Measurements from ENCODE around the gene FGD5.
"Not testable (repeated sequence)": the region's sequence is repeated elsewhere in the genome, so short reads cannot be mapped to it uniquely, and the experiment has no call there.

FGD5 gene

DNA sequence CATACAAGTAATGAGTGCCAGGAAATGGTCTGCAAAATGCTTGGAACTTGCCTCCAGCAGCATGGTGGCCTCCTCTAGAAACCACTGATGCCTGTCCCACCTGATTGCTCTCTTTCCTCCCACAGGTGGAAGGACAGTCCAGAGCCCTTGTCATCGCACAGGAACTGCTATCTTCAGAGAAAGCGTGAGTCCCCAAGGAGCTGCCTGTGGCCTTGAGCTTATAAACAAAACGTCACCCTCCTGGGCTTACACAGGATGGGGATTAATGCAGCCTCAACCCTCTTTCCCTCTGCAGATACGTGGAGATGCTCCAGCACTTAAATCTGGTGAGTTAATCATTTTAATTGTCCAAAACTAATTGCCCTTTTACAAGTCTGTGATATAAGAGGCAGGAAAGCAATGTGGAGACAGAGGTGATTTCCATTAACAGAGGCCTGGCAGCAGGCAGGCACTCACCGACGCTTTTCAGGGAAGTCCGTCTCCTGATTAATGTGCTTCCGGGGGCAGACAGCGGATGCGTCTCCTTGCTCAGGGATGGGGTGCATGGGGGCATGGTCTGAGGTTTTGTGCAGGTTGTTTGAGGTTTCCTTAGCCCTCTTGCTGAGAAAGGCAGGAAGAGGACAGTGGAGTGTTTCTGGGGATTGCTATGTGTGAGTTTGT, 61.8 kb downstream of the FGD5 start:
- no peak for DNase-seq

GRCh38 chr3:14883226-14883625, 64.5 kb downstream of the FGD5 start:
- no peak for DNase-seq

DNA sequence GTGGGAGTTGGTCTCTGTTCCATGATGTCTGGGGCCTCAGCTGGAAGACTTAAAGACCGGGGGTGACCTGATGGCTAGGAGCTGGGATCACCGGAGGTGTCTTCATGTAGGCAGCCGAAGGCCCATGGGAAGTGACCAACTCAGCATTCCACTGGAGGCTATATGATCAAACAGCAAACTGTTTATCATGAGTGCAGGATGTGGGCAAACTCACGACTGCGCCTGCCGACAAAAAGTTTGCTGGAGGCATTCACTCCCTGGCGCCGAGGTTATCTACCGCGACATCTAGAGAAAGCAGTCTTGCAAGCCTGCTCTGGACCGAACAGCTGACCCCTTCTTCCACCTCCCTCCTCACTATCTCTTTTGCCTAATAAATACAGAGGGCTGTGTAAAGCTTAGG, 65.9 kb downstream of the FGD5 start:
- no peak for DNase-seq

DNA sequence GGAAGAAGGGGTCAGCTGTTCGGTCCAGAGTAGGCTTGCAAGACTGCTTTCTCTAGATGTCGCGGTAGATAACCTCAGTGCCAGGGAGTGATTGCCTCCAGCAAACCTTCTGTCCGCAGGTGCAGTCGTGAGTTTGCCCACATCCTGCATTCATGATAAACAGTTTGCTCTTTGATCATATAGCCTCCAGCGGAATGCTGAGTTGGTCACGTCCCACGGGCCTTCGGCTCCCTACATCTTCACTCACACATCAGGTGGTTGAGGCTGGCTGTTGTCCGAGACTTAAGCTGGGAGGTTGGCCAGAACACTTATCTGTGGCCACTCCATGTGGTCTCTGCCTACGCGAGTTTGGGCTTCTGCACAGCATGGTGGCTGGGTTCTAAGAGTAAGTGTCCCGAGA, 66.5 kb downstream of the FGD5 start:
- no peak for DNase-seq

- DNase-seq = no peak
These were observed 67.3 kb downstream of the FGD5 start for GRCh38 chr3:14886101-14886500.

DNA sequence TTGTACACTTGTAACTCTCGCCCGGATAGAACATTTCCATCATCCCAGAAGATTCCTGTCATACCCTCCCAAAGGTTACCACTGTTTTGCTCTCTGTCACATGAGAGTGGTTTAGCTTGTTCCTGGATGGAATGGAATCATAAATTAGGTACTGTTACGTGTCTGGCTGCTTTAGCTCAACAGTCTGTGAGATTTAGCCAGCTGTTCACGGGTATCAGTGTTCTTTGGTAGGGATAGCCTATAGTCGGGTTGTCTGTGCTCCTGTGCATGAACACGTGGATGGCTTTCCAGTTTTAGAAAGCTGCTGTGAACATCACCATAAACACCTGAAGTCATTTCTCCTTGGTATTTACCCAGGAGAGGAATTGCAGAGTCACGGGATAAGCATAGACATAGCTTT, 70.4 kb downstream of the FGD5 start:
- DNase-seq = no peak

DNA sequence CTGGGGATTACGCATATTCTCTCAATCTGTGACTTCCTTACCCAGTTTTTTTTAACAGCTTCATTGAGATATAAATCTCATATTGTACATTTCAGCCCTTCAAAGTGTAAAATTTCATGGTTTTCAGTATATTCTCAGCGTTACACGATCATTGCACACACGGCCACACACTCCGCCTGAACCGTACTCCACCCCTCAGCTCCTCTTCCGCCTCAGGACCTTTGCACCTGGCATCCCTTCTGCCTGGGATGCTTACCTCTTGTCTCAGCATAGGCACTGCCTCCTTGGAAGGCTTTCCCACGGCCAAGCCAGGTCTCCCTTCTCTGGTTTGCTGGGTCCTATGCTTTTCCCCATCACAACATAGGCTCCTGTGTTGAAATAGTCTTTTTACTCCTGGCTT, 71.2 kb downstream of the FGD5 start:
- no peak for DNase-seq

DNA sequence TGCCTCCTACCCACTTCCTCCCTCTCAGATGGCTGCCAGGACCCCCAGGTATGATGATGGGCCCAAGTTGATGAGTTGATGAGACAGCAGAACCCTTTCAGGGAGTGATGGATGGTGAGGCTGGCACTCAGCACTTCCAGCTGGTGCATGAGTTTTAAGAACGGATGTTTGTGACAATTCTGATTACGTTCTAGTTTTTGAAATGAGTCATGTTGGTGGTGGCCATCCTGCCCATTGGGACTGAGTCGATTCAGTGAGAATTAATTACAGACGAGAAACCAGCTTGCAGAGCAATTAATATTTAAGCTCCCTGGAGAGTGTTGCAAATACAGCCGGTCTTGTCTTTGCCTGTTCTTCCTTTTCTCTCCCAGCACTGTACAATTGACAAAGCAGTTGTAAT, 71.7 kb downstream of the FGD5 start:
- DNase-seq = no peak

GRCh38 chr3:14891135-14892132, 72.7 kb downstream of the FGD5 start:
- DNase-seq = no peak

DNA sequence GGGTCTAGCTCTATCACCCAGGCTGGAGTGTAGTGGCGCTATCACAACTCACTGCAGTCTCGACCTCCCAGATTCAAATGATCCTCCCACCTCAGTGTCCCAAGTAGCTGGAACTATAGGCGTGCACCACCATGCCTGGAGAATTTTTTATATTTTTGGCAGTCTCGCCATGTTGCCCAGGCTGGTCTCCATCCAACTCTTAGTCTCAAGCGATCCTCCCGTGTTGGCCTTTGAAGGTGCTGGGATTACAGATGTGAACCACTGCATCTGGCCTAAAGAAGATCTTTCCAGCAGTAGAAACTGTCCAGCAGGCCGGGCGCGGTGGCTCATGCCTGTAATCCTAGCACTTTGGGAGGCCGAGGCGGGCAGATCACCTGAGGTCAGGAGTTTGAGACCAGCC, 73.5 kb downstream of the FGD5 start:
- no peak for DNase-seq

DNA sequence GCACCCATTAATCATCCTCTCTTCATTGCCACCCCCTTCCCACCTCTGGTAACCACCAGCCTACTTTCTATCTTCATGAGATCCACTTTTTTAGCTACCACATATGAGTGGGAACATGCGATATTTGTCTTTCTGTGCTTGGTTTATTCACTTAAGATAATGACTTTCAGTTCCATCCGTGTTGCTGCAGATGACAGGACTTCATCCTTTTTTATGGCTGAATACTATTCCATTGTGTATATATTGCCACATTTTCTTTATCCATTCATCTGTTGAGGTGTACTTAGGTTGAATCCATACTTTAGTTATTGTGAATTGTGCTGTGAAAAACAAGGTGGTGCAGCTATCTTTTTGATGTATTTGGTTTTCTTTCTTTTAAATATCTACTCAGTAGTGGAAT, 75.3 kb downstream of the FGD5 start:
- DNase-seq = no peak

GRCh38 chr3:14897266-14897665, 78.5 kb downstream of the FGD5 start:
- no peak for DNase-seq

- no peak for DNase-seq
These were observed 80.2 kb downstream of the FGD5 start for GRCh38 chr3:14898929-14899328.

DNA sequence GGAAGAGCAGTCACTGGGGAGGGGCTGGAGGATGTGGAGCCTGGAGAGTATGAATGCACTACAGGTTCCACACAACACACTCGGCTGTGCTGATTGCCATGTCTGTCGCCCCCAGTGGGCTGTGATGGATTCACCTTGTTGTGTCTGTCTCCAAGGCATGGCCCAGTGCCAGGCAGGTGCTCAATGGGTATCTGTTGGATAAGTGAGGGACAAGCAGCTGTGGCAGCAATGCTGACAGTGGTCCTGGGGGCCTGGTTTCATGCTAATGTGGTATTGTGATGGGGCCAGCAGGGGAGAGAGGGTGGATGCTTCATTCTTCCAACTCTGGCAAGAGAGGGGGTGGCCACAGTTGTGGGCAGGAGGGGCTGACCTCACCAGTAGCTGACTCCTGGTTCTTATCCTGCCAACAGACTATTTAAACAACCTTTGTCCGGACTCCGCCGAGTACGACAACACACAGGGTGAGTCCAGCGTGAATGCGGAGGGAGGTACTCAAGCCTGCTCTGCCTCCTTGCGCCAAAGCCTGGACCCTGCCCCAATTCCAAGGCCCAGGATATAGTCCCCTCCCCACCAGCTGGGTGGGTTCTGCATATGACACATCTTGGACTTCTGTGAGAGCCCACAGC, 81.3 kb downstream of the FGD5 start:
- DNase-seq = no peak

DNA sequence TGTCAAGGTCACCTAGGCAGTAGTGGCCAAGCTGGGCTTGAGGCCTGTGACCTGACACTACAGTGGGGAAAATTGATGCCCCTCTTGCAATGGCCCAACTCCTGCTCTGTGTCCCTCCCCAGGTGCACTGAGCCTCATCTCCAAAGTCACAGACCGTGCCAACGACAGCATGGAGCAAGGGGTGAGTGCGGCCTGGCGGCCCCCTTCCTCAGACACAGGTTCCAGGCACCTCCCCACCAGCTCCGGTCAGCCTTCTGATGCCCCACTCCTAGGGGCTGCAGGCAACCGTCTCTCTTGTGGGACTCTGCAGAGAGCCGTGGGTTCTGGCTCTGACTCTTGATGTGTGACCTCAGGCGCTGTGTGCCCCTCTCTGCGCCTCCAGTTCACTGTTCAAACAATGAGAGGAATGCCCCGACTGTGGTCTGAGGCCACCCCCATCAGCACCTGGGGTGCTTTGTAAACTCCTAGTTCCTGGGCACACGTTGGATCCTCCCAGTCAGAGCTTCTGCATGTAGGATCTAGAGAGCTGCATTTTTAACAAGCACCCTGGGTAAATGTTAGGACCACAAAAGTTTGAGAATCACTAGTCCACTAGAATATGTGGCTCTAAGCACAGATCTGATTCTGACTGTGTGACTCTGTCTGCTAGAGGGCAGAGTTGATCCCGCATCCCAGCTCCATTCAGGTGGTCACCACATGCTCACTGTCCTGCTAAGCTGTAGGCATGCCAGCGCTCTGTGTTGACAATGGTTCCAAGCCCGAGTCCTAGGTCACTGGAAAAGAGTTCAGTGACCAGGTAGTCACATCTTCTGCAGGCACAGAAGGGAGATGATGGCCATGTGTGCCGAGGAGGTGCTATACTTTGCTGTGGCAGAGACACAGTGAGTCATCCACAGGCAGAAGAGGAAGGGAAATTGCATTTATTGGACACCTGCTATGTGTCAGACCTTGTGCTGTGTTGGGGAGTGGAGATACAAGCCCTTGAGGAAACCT, 82.4 kb downstream of the FGD5 start:
- no peak for DNase-seq

DNA sequence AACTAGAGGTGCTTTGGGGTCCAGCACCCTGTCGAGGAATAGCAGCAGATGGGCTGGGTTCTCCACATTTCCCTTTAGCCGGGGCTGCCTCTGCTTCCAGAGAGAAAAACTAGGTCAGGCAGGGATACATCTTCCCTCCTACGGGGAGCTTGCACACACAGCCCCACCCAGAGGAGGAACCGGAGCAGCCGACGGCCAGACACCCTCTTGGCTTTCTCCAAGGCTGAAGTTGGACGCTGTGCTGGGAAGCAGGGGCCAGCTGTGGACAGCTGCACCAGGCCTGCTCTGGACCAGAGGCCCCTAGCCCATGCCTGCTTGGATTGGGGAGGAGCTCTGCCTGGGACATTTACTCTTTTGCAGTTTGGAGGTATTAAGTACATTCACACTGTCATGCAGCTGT, 84.0 kb downstream of the FGD5 start:
- no peak for DNase-seq

DNA sequence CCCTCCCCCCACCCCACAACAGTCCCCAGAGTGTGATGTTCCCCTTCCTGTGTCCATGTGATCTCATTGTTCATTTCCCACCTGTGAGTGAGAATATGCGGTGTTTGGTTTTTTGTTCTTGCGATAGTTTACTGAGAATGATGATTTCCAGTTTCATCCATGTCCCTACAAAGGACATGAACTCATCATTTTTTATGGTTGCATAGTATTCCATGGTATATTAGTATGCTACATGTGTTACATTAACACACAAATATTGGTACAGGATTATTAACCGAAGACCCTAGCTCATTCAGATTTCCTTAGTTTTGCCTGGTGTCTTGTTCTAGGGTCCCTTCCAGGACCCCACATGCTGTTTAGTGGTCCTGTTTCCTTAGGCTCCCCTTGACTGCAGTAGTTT, 84.7 kb downstream of the FGD5 start:
- not testable (repeated sequence) for DNase-seq

- no peak for DNase-seq
These were observed 86.4 kb downstream of the FGD5 start for GRCh38 chr3:14905055-14905657.

DNA sequence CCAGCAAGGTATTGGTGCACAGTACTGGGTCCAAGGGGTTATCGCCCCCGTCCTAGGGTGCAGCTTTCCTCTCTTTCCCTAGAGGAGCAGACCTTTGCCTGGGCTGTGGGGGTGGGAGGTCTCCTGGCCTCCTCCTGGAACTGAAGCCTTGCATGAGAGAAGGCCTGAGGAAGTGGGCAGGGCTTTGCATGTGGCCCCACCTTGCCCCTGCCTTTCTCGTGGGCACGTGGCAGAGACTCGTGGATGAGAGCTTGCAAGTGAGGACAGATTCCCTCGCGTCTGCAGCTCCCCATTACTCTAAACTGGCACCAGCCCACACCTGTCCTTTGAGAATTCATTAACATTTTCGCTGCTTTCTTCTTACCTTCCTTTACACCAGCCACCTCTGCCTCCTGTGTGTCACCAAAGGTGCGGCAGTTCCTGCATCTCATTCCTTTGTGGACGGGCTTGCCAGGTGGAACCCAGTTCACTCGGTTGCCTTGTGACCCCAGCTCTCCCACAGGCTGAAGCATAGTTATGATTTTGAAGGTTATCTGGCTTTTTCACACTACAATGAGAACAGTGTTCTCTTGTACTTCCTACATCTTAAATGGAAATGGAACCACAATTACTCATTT, 87.7 kb downstream of the FGD5 start:
- DNase-seq = no peak

GRCh38 chr3:14907043-14907966, 88.5 kb downstream of the FGD5 start:
- DNase-seq = no peak

DNA sequence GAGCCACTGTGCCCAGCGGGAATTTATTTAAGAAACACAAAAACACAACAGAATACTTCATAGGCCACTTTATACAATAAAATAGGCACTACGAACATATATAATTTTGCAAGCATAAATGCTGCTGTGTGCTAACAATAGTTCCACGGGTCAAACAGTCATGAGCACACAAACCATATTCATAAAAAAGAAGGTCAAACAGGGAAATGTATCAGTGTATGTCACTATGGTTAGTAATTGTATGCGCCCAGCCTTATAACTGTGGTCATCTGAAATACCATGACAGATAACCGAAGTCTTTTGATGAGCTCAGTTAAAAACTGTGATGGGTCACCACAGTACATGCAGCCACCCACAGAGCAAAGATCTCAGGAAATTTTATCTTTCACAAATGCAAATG, 90.5 kb downstream of the FGD5 start:
- DNase-seq = no peak
